HEK293T (cell line): Measurements from ENCODE around the gene ANO10.

Source experiments
- ARNT ChIP-seq: fragments of 450-650 bp; IDR thresholded peaks from 2 replicates; pipeline ENCODE4 v1.6.1; 2017; ENCODE audit warnings: mild to moderate bottlenecking
- BHLHE40 ChIP-seq: fragments of 450-650 bp; IDR thresholded peaks from 2 replicates; pipeline ENCODE4 v1.6.1; 2016; ENCODE audit warnings: mild to moderate bottlenecking, moderate library complexity, borderline replicate concordance
- ELF4 ChIP-seq: fragments of 450-650 bp; IDR thresholded peaks from 2 replicates; pipeline ENCODE4 v1.6.1; 2017; ENCODE audit warnings: antibody characterized with exemption
- FOXA1 ChIP-seq: fragments of 450-650 bp; IDR thresholded peaks from 2 replicates; pipeline ENCODE4 v1.6.1; 2016; ENCODE audit warnings: mild to moderate bottlenecking
- FOXM1 ChIP-seq: fragments of 450-650 bp; IDR thresholded peaks from 2 replicates; pipeline ENCODE4 v1.6.1; 2017; ENCODE audit warnings: mild to moderate bottlenecking, borderline replicate concordance
- HDGF ChIP-seq: fragments of 450-650 bp; IDR thresholded peaks from 2 replicates; pipeline ENCODE4 v1.6.1; 2017; ENCODE audit warnings: antibody characterized with exemption, borderline replicate concordance
- L3MBTL2 ChIP-seq: fragments of 450-650 bp; conservative IDR thresholded peaks from 2 replicates; pipeline ENCODE4 v1.6.1; 2016; ENCODE audit warnings: mild to moderate bottlenecking
- LEF1 ChIP-seq: fragments of 450-650 bp; IDR thresholded peaks from 2 replicates; pipeline ENCODE4 v1.6.1; 2017; ENCODE audit warnings: mild to moderate bottlenecking, borderline replicate concordance
- NFRKB ChIP-seq: fragments of 450-650 bp; IDR thresholded peaks from 2 replicates; pipeline ENCODE4 v1.6.1; 2016; ENCODE audit warnings: mild to moderate bottlenecking, moderate library complexity
- SP1 ChIP-seq: fragments of 450-650 bp; IDR thresholded peaks from 2 replicates; pipeline ENCODE4 v1.6.1; 2017
- TARDBP ChIP-seq: fragments of 450-650 bp; IDR thresholded peaks from 2 replicates; pipeline ENCODE4 v1.6.1; 2016
- ZNF384 ChIP-seq: fragments of 450-650 bp; IDR thresholded peaks from 2 replicates; pipeline ENCODE4 v1.6.1; 2016

GRCh38 chr3:43410592-43410991 lies 211.2 kb downstream of the ANO10 start:
- TF ChIP-seq NFRKB (no peak), ZNF384 (no peak), SP1 (no peak), HDGF (no peak), BHLHE40 (no peak), FOXA1 (no peak), FOXM1 (no peak), L3MBTL2 (no peak), ARNT (no peak), ELF4 (no peak), LEF1 (no peak), TARDBP (no peak)
